Body of pancreas (tissue), 4 donors: ENCODE results near the gene ASCL5. TPM values are rescaled to one million over a fixed set of nuclear protein-coding genes. Genes with fewer than 3 reads are reported as not detected.

Experiments used
- ATAC-seq: fragments of 150-250 bp; one replicate; pipeline ENCODE4 v1.9.1; 2016
- DNase-seq, 4 donors: peaks; one replicate each; pipeline ENCODE4 v3.0.0-alpha.2; 2019
- H3K27ac ChIP-seq, 4 donors: fragments of 200-600 bp; sonication (generic); 1 replicate in 3 of 4; 2 replicates in 1 of 4; pipeline versions ENCODE4 v1.5.1 to v1.6.1; 2016 to 2019; ENCODE audit warnings: mild to moderate bottlenecking in 1 of 4, mixed read lengths in 1 of 4, moderate library complexity in 1 of 4
- H3K27me3 ChIP-seq, 2 donors: fragments of 200-600 bp; sonication (generic); one replicate each; pipeline ENCODE4 v1.6.0; 2016; ENCODE audit warnings: mild to moderate bottlenecking in 1 of 2
- H3K36me3 ChIP-seq, 2 donors: fragments of 200-600 bp; sonication (generic); replicated peaks in 1 of 2; 2 replicates each; pipeline ENCODE4 v1.5.1; 2016; ENCODE audit warnings: low read depth in 2 of 2; ENCODE audit not compliant: insufficient read depth in 1 of 2
- H3K4me1 ChIP-seq: fragments of 200-600 bp; sonication (generic); one replicate; pipeline ENCODE4 v1.6.0; 2016
- H3K4me3 ChIP-seq, 2 donors: fragments of 200-600 bp; sonication (generic); 1 replicate in 1 of 2; 2 replicates in 1 of 2; pipeline ENCODE4 v1.5.1; 2016 to 2019
- H3K9me3 ChIP-seq, 3 donors: fragments of 200-600 bp; sonication (generic); 1 replicate in 2 of 3; 2 replicates in 1 of 3; pipeline ENCODE4 v1.5.1; 2016
- CTCF ChIP-seq, 7 experiments: fragments of 450-650 bp in 4 of 7; fragments of 200-600 bp in 3 of 7; sonication (generic) in 3 of 7; IDR thresholded peaks; one replicate each; pipeline ENCODE4 v1.5.1; 2016 to 2019; ENCODE audit warnings: antibody characterized with exemption in 7 of 7
- POLR2A ChIP-seq, 3 donors: fragments of 450-650 bp; IDR thresholded peaks; one replicate each; pipeline ENCODE4 v1.6.1; 2016; ENCODE audit warnings: antibody characterized with exemption in 3 of 3, mild to moderate bottlenecking in 2 of 3
- WGBS, 2 donors: methylation state at CpG; one replicate each; pipeline ENCODE4 v1.1.5; 2017; 5-methylcytosine and 5-hydroxymethylcytosine counted together
- intact Hi-C: fragments of 100-400 bp; cut with DNase I; formaldehyde crosslinking; loops from one replicate; pipeline ENCODE4 v1.15.1; 2023
- total RNA-seq, 2 donors: library from RNA; depleted of rRNA; stranded (reverse); fragments of >200 nt; gene quantifications; one replicate each; pipeline ENCODE4 v1.1.0, GENCODE V29; 2016

Gene ASCL5
- total RNA-seq, 2 donors from 2014 or later = 1.0 to 4.6 TPM

- H3K36me3 ChIP-seq = no peaks in the 10 kb centered on the region
- peaks cover 22% of the 10 kb centered on the region for H3K4me1 ChIP-seq
- peak; percentile 24 to 54 (median 48) for DNase-seq
- H3K27ac ChIP-seq = peak overlapping the region; percentile 69 to 100 (median 99)
- intact Hi-C loops = no loop called here
- H3K27me3 ChIP-seq = no peaks in the 10 kb centered on the region
- TF ChIP-seq CTCF (IDR thresholded peaks at IDR 0.05) (no peak), POLR2A (IDR thresholded peaks at IDR 0.05) (peak in 1 of 3 donors; percentile 12)
- peak; percentile 2 for ATAC-seq
- H3K9me3 ChIP-seq = no peaks in the 10 kb centered on the region
- 36 to 64% methylated on average over 4 of the region's 4 CpGs for WGBS, 2 donors
- H3K4me3 ChIP-seq = no peak overlapping the region
Measured at GRCh38 chr1:201172326-201172725, 45.3 kb upstream of the ASCL5 start.

DNA sequence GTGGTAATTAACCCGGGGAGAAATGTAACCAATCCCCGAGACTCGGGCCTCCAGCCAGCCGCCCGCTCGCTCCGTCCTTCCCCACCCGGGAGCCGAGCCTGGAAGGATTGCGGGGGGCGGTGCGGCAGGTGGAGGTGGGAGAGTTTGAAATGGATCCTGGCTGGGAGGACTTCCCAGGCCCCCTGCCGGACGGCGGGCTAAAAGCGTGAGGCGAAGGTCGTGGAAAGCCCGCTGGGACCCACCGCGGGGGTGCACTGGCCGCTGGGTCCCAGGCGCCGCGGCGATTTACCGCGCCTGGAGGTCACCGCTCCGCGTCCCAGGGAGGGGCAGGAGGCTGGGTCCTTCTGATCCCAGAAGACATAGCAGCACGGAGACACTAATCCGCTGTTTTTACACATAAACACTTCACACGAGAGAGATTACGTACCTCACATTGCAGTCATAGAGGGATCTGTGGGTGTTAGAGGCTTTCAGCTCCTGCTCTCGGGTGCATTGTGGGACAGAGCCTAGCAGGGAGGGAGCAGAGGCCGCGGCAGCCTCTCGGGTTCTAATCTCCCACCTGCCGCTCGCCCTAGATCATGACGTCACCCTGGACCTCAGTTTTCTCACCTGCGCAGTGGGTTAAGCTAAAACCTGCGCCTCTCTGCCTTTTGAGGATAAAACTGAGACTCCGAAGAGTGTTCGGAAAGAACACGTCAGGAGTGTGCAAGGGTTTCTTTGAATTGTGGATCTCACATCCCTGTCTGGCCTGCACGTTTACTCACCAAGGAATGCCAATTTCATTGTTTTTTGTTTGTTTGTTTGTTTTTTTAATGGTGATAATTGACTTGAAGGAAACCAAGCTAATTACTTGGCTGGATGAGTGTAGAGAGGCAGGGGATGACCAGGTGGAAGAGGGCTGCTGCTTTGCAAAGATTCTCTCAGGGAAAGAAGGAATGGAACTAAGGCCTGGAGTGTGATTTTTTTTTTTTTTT, 44.4 kb upstream of the ASCL5 start:
- Histone ChIP-seq H3K36me3 (no peaks in the 10 kb centered on the region), H3K4me1 (peaks cover 32% of the 10 kb centered on the region), H3K27ac (peak overlapping the region; percentile 99 to 100 (median 99)), H3K9me3 (no peaks in the 10 kb centered on the region), H3K27me3 (no peaks in the 10 kb centered on the region), H3K4me3 (peak overlapping the region in 1 of 2 donors; percentile 9)
- ATAC-seq (peak; percentile 43), DNase-seq (peak; percentile 69 to 74 (median 71))
- intact Hi-C loops = no loop called here
- 2 to 5% methylated on average over 34 to 48 of the region's 48 CpGs for WGBS, 2 donors
- TF ChIP-seq POLR2A (IDR thresholded peaks at IDR 0.05) = peak; percentile 55 to 76 (median 60)
- peak in 6 of 7 experiments; percentile 22 to 66 (median 44) for TF ChIP-seq CTCF (IDR thresholded peaks at IDR 0.05)

- no peaks in the 10 kb centered on the region for H3K9me3 ChIP-seq
- intact Hi-C loops = no loop called here
- ATAC-seq = peak; percentile 95
- no peak for TF ChIP-seq CTCF (IDR thresholded peaks at IDR 0.05)
- peak; percentile 94 to 99 (median 97) for TF ChIP-seq POLR2A (IDR thresholded peaks at IDR 0.05)
- no peak overlapping the region for H3K4me3 ChIP-seq
- H3K4me1 ChIP-seq = peaks cover 39% of the 10 kb centered on the region
- 2% methylated on average over 24 to 26 of the region's 26 CpGs for WGBS, 2 donors
- H3K27ac ChIP-seq = peak overlapping the region; percentile 99 to 100 (median 99)
- H3K27me3 ChIP-seq = no peaks in the 10 kb centered on the region
- DNase-seq = peak; percentile 98 to 99 (median 99)
- no peaks in the 10 kb centered on the region for H3K36me3 ChIP-seq
Measured at GRCh38 chr1:201170533-201171062, 43.6 kb upstream of the ASCL5 start.

GRCh38 chr1:201169971-201170532, 43.1 kb upstream of the ASCL5 start:
- no peak for TF ChIP-seq CTCF (IDR thresholded peaks at IDR 0.05)
- no peak for TF ChIP-seq POLR2A (IDR thresholded peaks at IDR 0.05)
- peak overlapping the region; percentile 99 to 100 (median 99) for H3K27ac ChIP-seq
- H3K9me3 ChIP-seq = no peaks in the 10 kb centered on the region
- H3K27me3 ChIP-seq = no peaks in the 10 kb centered on the region
- H3K4me3 ChIP-seq = no peak overlapping the region
- peaks cover 39% of the 10 kb centered on the region for H3K4me1 ChIP-seq
- H3K36me3 ChIP-seq = no peaks in the 10 kb centered on the region
- WGBS, 2 donors = 37 to 49% methylated on average over 2 of the region's 2 CpGs
- intact Hi-C loops = no loop called here
- DNase-seq (no peak), ATAC-seq (no peak)
